Epithelial cell of esophagus (primary cell): Measurements from ENCODE around the gene RNF217.
A peak's percentile ranks its signal among the peaks of the same experiment; 100 is the strongest.

Experiments used
- DNase-seq: peaks from one replicate; pipeline ENCODE4 v3.0.0; 2010; ENCODE audit warnings: low read depth
- H3K4me3 ChIP-seq: 2 replicates; pipeline ENCODE4 v1.5.1; 2011; ENCODE audit warnings: mild to moderate bottlenecking, low read length, control low read depth
- TF ChIP-seq, protein P1 (sequence below): IDR thresholded peaks from 2 replicates; pipeline ENCODE4 v1.5.1; 2011; ENCODE audit warnings: low read depth, mild to moderate bottlenecking, low read length, control low read depth, inconsistent platforms; ENCODE audit not compliant: insufficient read depth; ENCODE audit errors: missing control alignments

The RNF217 gene

DNA sequence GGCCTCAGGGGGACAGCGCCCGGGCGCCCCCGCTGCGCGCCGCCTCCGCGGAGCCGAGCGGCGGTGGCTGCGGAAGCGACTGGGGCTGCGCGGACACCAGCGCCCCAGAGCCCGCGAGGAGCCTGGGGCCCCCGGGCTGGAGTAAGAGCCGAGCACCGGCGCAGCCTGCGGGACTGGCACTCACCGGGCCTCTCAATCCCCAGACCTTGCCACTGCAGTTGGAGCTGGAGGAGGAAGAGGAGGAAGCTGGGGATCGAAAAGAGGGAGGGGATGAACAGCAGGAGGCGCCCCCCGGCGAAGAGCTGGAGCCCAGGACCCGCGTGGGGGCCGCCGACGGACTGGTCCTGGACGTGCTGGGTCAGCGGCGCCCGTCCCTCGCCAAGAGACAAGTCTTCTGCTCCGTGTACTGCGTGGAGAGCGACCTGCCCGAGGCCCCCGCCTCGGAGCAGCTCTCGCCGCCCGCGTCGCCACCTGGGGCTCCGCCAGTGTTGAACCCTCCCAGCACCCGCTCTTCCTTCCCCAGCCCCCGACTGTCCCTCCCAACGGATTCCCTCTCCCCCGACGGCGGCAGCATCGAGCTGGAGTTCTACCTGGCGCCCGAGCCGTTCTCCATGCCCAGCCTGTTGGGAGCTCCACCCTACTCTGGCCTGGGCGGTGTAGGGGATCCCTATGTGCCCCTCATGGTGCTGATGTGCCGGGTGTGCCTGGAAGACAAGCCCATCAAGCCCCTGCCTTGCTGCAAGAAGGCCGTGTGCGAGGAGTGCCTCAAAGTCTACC lies 590 bp downstream of the RNF217 start:
- TF ChIP-seq, protein P1, sequence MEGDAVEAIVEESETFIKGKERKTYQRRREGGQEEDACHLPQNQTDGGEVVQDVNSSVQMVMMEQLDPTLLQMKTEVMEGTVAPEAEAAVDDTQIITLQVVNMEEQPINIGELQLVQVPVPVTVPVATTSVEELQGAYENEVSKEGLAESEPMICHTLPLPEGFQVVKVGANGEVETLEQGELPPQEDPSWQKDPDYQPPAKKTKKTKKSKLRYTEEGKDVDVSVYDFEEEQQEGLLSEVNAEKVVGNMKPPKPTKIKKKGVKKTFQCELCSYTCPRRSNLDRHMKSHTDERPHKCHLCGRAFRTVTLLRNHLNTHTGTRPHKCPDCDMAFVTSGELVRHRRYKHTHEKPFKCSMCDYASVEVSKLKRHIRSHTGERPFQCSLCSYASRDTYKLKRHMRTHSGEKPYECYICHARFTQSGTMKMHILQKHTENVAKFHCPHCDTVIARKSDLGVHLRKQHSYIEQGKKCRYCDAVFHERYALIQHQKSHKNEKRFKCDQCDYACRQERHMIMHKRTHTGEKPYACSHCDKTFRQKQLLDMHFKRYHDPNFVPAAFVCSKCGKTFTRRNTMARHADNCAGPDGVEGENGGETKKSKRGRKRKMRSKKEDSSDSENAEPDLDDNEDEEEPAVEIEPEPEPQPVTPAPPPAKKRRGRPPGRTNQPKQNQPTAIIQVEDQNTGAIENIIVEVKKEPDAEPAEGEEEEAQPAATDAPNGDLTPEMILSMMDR, result no peak
- peak overlapping the region; percentile 80 for H3K4me3 ChIP-seq
- peak; percentile 55 for DNase-seq

DNA sequence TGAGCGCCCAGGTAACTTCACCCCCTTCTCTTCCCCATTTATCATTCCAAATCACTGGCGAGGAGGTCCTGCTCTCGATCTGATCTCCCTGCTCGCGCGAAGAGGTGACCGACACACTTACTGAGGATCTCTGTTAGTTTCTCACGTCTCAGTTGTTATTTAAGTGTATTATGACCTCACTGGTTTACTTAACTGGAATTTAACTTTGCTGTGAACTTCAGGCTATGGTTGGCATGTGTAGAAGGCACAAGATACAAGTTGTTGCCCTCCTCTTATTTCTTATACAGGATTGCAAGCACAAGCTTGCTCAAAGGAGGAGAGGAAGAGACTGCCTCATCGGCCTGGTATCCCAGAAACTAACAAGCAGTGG lies 1.2 kb downstream of the RNF217 start:
- peak overlapping the region; percentile 80 for H3K4me3 ChIP-seq
- peak; percentile 81 for DNase-seq
- TF ChIP-seq, protein P1, result no peak

DNA sequence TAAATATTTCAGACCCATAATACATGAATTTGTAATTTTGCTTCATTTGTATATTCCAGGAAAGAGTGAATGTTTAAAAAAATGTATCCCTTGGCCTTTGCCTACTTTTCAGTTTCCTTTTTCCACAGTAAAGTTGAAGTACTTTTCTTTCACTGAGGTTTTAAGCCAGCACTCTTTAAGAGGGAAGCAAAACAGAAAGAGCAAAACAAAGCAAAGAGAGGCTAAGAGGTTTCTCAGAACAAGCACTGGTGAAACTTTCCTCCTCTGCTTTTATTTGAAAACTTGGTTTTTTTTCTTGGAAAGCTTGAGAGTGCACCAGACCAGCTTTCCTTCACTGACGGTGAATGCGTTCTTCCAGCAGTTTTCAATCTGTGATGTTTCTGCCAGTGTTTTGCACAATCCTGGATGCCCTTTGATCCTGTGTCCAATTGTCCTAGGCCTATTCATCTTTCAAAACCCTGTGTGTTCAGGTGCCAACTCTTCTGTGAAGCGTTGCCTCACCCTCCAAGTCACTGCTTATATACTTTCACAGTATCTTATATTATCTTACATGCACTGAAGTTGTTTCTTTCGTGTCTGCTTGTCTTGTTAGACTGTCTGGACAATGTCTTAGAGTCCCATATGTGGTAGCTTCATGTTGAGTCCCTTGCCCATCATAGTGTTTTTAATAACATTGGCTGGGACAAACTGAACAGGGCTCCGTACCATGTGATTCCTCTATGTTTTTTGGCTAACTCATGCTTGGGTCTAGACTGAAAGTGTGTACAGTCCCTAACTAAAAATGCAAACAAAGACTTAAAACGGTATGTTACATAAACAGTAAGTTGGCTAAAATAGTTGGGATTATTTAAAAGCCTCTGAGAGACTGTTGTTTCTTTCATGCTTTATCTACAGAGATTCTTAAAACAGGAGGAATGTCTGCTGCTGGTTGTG lies 1.9 kb downstream of the RNF217 start:
- TF ChIP-seq, protein P1, result no peak
- DNase-seq, result peak; percentile 28
- peak overlapping the region; percentile 80 for H3K4me3 ChIP-seq

DNA sequence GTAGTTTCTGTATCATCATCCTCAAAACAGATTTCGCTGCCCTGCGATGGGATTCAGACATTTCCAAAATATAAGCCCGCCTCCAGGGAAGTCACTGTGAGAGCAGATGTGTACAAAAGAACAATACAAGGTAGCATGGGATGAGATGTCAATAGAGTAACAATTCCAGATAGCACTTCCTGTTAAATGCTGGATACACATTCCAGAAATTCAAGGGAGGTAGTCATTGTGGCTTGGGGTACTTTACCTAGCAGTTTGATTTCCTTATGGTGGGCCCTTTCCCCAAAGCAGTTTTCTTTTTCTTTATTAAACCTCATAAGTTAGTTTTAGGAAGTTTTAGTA lies 2.5 kb downstream of the RNF217 start:
- DNase-seq, result peak; percentile 28
- H3K4me3 ChIP-seq, result peak overlapping the region; percentile 80
- TF ChIP-seq, protein P1, result no peak

DNA sequence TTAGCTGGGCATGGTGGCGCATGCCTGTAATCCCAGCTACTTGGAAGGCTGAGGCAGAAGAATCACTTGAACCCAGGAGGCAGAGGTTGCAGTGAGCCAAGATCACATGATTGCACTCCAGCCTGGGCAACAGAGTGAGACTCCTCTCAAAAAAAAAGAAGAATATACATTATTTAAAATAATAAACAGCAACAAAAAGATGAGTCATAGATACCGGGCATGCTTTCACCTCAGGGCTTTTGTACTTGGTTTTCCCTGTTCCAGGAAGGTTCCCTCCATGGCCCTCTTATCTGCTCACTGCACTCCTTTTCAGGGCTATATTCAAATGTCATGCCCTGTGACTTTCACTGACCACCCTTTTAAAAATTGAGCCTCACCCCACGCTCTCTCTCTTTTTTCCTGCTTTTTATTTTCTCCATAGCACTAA lies 3.2 kb downstream of the RNF217 start:
- peak; percentile 63 for DNase-seq
- H3K4me3 ChIP-seq, result peak overlapping the region; percentile 17

DNA sequence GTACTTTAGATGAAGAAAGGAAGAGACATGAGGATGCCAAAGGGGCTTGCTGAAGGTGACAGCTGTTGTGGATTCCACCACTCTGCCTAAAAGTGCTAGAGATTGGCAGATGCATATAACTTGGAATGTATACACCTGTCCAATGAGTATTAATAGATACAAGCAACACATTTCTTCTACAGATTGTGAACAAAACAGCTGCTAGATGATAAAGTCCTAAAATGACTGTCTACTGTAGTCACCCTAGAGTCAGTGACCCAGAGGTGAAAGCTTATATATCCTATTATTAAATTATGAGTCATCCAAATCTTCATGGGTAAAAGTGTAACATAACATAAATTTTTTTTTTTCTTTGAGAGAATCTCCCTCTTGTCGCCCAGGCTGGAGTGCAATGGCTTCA lies 5.2 kb downstream of the RNF217 start:
- no peak overlapping the region for H3K4me3 ChIP-seq
- TF ChIP-seq, protein P1, result no peak
- DNase-seq, result peak; percentile 40

DNA sequence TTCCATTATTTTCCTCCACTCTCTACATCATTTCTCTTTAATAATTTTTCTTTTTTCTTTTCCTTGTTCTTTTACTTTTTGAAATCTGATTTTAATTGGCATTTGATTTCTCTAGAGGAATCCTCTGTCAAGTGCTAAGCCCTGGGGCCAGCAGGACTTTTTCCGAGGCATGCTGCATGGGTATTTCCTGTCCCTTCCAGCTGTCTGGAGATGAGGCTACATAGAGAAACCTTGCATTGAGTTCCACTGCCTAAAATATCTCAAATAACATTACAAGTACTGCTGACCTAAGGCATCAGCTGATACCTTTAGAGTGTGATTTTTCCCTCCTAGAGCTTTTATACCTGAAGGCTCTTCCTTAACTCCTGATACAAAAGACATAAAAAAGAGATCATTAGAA lies 6.2 kb downstream of the RNF217 start:
- TF ChIP-seq, protein P1, result no peak
- no peak overlapping the region for H3K4me3 ChIP-seq
- no peak for DNase-seq
